Urinary bladder (tissue), 4 donors: ENCODE data around the gene STX10. TPM values are rescaled to one million over a fixed set of nuclear protein-coding genes. Genes with fewer than 3 reads are reported as not detected.
A peak's percentile ranks its signal among the peaks of the same experiment; 100 is the strongest.
"Not testable (repeated sequence)": the region's sequence is repeated elsewhere in the genome, so short reads cannot be mapped to it uniquely, and the experiment has no call there.

Source experiments
- DNase-seq: peaks from one replicate; pipeline ENCODE4 v3.0.0-alpha.2; 2015; ENCODE audit errors: extremely low spot score
- H3K27ac ChIP-seq: one replicate; pipeline ENCODE4 v1.5.1; 2013; ENCODE audit warnings: low read depth, mild to moderate bottlenecking, moderate library complexity
- H3K36me3 ChIP-seq: one replicate; pipeline ENCODE4 v1.6.1; 2013; ENCODE audit warnings: mild to moderate bottlenecking, moderate library complexity; ENCODE audit not compliant: insufficient read depth
- H3K4me1 ChIP-seq: one replicate; pipeline ENCODE4 v1.6.1; 2013; ENCODE audit warnings: mild to moderate bottlenecking, moderate library complexity; ENCODE audit not compliant: insufficient read depth
- H3K4me3 ChIP-seq: one replicate; pipeline ENCODE4 v1.5.1; 2013; ENCODE audit warnings: low read depth, low read length
- WGBS: extraction: QIAGEN DNeasy Blood & Tissue Kit; methylation state at CpG from one replicate; pipeline ENCODE4 v1.1.7; 2013; 5-methylcytosine and 5-hydroxymethylcytosine counted together
- polyA plus RNA-seq: library from polyadenylated mRNA; stranded (reverse); fragments of 200-250 nt; gene quantifications from one replicate; pipeline ENCODE4 v1.2.3, GENCODE V29; 2013
- total RNA-seq: library from RNA; depleted of rRNA; stranded (reverse); fragments of >200 nt; gene quantifications from one replicate; pipeline ENCODE4 v1.2.3, GENCODE V29; 2014
- donor health status: healthy with polysubstance abuse.
- donor health status: healthy.

STX10 gene
- total and polyA plus RNA-seq, 2 donors = 26.4 to 76.1 TPM

DNA sequence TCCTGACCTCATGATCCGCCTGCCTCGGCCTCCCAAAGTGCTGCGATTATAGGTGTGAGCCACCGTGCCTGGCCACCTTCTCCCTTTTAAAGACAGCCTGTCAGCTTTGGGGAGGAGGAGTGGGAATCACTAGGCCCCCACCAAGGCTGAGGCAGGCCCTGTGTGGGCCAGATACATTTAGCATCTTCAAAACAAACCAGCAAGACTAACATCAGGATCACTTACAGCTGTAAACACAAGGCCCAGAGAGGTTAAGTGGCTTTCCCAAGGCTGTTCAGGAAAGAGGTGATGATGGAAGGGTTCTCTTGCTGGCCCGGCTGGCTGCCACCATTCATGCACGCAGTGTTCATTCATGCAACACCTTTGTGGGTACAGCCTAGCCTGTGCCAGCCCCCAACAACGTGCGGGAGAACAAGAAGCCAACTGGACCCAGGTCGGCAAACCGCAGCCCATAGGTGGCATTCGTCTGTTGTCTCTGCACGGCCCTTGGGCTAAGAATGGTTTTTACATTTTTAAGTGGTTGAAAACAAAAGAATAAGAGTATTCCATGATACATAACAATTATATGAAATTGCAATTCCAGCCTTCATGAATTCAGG lies 23.1 kb upstream of the STX10 start:
- Histone ChIP-seq H3K27ac (no peak overlapping the region), H3K4me1 (peaks cover 4% of the 10 kb centered on the region), H3K4me3 (no peak overlapping the region), H3K36me3 (no peaks in the 10 kb centered on the region)
- DNase-seq = no peak
- WGBS = 74% methylated on average over 12 of the region's 12 CpGs

DNA sequence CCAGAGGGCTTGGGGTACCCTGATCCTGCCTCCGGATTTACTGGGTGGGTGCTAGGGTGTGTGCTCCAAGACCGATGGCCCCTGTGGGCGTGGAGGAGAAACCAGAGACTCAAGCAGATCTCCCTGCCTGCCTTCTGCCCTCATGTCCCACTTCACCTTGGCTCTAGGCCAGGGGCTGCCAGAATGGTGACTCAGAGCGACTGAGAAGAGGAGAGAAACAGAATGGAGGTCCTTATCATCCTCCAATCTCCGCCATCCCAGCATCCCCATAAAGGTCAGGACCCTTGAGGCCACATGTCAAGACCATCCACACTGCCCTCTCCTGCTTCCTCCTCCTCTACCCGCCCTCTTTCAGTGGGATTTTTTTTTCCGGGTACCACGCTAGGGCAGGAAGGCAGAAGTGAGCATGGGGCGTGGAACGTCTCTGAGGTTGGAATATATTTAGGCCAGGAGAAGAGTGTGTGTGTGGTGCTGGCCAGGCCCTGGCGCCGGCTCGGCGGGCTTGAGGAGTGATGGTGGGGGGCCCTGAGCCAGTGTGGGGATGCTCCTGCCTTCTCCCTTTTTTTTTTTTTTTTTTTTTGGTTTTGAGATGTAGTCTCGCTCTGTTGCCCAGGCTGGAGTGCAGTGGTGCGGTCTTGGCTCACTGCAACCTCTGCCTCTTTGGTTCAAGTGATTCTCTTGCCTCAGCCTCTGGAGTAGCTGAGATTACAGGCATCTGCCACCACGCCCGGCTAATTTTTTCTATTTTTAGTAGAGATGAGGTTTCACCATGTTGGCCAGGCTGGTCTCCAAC lies 22.4 kb upstream of the STX10 start:
- no peak overlapping the region for H3K4me3 ChIP-seq
- H3K36me3 ChIP-seq = no peaks in the 10 kb centered on the region
- peaks cover 4% of the 10 kb centered on the region for H3K4me1 ChIP-seq
- no peak for DNase-seq
- H3K27ac ChIP-seq = peak overlapping the region; percentile 70
- 30% methylated on average over 18 of the region's 18 CpGs for WGBS

DNA sequence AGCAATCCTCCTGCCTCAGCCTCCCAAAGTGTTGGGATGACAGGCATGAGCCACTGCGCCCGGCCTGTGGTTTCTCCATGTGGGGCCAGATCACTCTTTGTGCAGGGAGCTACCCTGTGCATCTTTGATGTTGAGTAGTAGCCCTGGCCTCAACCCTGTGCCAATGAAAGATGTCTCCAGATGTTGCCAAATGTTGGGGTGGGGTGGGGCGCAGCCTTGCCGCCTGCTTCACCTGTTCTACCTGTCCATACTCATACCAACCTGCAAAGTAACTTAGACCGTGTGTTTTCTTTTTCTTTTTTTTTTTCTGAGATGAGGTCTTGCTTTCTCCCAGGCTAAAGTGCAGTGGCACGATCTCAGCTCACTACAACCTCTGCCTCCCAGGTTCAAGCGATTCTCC lies 21.0 kb upstream of the STX10 start:
- DNase-seq = no peak
- Histone ChIP-seq H3K4me1 (peaks cover 4% of the 10 kb centered on the region), H3K4me3 (no peak overlapping the region), H3K36me3 (no peaks in the 10 kb centered on the region), H3K27ac (no peak overlapping the region)
- WGBS = 92% methylated on average over 7 of the region's 7 CpGs

DNA sequence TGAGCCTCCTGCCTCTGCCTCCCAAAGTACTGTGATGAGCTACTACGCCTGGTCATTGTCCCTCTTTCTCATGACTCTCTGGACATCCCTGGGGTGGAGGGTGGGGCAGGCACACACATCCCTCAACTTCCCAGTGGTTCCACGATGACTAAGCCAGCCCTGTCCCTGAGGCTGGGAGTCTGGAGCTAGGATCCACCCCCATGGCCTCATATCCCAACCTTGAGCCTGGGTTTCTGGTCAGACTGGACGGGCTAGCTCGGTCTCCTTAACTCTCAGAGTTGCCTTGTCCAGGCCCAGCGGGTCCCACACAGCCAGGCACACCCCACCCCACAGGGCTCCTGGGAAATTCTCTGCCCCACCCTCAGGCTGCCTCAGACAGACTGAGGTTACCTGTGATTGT lies 19.6 kb upstream of the STX10 start:
- DNase-seq = no peak
- 82% methylated on average over 5 of the region's 5 CpGs for WGBS
- Histone ChIP-seq H3K36me3 (no peaks in the 10 kb centered on the region), H3K4me3 (no peak overlapping the region), H3K4me1 (peaks cover 4% of the 10 kb centered on the region), H3K27ac (peak overlapping the region; percentile 28)

DNA sequence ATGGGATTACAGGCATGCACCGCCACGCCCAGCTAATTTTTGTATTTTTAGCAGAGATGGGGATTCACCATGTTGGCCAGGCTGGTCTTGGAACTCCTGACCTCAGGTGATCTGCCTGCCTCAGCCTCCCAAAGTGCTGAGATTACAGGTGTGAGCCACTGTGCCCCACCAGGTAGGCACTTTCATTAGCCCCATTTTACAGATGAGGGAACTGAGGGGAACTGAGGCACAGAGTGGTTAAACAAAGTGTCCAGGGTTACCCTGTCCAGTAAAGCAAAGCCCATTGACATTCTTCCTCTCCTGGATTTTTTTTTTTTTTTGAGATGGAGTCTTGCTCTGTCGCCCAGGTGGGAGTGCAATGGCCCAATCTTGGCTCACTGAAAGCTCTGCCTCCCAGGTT lies 16.0 kb upstream of the STX10 start:
- not testable (repeated sequence) for H3K27ac ChIP-seq, DNase-seq, H3K4me1 ChIP-seq, H3K36me3 ChIP-seq, H3K4me3 ChIP-seq
- 96% methylated on average over 3 of the region's 3 CpGs for WGBS

DNA sequence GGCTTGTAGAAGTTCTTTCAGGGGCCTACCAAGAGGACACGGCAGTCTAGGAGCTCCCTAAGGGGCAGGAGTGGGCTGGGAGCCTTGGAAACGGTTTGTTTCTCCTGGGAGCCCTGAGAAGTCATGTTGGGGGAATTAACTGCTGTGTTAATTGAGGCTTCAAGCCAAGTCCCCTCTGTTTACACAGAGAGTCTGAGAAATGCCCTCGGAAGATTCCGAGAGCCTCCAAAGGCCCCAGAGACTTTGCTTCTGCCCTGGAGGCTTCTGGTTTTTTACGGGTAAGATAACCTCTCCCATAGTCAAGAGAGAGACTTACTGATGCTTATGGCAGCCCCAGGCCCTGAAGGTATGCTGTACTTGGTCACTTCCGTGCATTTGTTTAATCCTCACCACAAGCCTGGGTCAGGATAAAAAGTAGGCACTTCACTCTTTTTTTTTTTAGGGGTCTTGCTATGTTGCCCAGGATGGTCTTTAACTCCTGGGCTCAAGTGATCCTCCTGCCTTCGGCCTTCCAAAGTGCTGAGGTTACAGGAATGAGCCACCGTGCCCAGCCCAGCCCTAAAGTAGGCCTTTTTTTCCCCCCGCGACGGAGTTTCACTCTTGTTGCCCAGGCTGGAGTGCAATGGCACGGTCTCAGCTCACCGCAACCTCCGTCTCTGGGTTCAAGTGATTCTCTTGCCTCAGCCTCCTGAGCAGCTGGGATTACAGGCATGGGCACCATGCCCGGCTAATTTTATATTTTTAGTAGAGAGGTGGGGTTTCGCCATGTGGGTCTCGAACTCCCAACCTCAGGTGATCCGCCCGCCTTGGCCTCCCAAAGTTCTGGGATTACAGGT lies 15.2 kb upstream of the STX10 start:
- Histone ChIP-seq H3K4me1 (peaks cover 5% of the 10 kb centered on the region), H3K27ac (peak overlapping the region; percentile 81), H3K36me3 (no peaks in the 10 kb centered on the region), H3K4me3 (no peak overlapping the region)
- DNase-seq = no peak
- WGBS = 78% methylated on average over 19 of the region's 19 CpGs

DNA sequence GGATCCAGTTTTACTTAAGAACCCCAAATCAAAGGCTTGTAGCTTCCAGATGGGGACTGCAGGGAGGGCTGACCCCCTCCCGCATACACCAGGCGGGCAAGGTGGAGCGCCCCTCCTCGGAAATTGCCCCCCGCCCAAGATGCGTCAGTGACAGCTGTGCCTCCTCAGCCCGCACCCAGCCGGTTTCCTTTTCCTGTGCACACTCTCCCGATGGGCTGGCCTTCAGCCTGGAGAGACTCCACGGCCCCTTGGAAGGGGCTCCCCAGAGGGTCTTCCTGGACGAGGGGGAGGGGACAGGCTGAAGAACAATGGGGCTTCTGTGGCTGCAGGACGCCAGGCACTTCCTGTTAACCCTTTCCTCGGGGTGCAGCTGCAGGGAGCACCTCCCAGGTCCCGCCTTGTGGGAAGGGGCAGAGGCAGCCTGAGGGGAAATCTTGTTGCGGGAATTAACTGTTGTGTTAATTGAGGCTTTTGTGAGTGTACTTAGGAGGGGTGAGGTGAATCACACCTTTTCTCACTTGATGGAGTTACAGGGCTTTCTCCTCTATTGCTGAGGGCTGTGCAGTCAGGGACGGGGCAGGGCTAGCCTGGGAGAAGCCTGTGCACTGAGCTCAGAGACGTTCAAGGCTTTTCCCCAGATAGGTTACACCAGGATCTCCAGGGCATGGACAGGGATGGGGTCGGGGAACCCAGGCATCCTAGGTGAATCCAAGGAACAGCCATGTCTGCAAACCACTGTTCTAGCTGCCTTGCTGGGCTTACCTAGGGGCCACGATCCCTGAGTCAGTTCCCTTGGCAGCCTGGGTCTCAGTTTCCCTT lies 14.4 kb upstream of the STX10 start:
- Histone ChIP-seq H3K27ac (peak overlapping the region; percentile 81), H3K4me1 (peaks cover 5% of the 10 kb centered on the region), H3K4me3 (peak overlapping the region; percentile 11), H3K36me3 (no peaks in the 10 kb centered on the region)
- 22% methylated on average over 19 of the region's 19 CpGs for WGBS
- peak; percentile 86 for DNase-seq

DNA sequence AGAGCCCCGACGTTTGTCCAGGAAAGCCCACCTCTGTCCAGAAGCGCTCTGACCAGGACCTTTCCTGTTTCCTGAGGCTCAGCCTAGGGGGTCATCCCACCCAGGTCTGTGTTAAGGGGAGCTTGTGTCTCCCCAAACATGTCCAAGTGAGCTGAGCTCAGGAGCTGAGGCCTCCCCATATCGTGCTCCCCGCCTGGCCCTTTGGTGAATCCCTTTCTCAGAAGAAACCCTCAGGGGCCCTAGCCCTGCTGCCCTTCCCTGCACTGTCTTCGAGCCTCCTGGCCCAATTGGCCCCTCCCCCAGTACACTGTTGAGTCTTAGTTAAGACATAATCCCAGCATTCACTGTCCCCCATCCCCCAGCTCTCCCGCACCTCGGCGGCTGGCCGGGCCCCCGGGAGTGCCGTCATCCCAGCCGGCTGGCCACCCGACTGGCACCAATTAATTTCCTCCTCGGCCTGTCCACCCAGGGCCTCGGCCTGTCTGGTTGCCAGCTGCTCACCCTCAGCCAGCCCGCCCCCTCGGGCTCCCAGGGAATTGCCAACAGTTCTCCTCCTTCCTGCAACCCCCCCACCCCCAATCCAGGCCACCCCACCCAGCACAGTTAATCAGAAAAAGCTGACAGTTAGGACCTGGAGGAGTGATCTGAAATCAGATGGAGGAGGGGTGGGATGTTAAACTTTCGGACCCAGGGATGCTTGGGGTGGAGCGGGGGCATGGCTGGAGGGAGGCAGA lies 13.6 kb upstream of the STX10 start:
- Histone ChIP-seq H3K4me1 (peaks cover 5% of the 10 kb centered on the region), H3K36me3 (no peaks in the 10 kb centered on the region), H3K27ac (peak overlapping the region; percentile 81), H3K4me3 (peak overlapping the region; percentile 11)
- 4% methylated on average over 20 of the region's 20 CpGs for WGBS
- DNase-seq = peak; percentile 55

DNA sequence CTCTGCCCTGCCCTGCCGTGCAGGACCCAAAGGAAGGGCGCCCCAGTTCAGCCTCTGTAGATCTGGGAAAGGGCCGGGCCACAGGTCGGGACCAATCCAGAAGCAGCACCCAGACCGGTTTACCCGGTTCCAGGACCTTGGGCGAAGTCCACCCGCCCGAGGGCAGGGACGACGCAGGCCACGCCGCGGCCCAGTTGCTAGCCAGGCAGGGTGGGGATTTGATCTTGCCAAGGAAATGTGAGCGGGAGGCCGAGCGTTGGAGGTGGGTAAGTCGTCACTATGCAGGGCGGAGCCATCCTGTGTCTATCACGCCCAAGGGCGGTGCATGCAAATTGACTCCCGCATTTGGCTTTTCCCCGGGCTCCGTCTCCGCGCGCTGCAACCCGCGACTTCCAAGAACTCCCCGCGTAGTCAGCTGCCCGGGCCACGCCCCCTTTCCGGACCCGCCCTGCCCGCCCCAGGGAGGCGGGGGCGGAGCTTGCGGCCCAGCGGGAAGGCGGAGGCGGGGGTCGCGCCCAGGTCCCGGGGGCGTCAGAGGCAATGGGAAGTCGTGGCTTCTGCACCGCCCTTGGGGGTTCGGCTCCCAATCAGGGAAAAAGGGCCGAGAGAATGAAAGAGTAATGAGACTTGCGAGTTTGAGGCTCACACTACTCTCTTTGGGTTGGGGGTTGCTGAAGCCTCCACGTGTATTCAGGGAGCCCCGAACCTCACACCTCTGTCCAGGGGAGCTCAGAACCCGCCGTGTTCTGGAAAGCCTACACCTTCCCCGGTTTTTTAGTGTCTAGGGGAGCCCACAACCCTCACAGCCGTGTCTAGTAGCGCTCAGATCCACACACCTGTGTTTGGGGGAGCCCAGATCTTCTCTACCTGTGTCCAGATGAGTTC lies 12.8 kb upstream of the STX10 start:
- DNase-seq = peak; percentile 94
- peak overlapping the region; percentile 86 for H3K27ac ChIP-seq
- H3K4me3 ChIP-seq = peak overlapping the region; percentile 23
- H3K4me1 ChIP-seq = peaks cover 5% of the 10 kb centered on the region
- no peaks in the 10 kb centered on the region for H3K36me3 ChIP-seq
- WGBS = 2% methylated on average over 58 of the region's 58 CpGs

DNA sequence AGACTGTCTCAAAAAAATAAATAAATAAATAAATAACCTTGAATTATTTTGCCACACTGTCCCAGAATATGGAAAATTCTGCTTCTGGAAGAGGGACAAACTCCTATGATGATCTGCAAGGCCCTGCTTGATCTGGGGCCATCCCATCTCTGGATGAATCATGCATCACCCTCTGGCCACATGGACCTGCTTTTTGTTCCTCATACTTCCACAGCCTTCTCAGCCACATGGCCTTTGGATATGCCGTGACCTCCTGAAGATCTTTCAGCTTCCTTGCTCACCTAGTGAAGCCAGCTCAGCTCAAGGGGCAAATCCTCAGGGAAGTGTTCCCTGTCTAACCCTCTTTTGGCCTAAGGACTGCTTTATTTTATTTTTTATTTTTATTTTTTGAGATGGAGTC lies 10.4 kb upstream of the STX10 start:
- Histone ChIP-seq H3K36me3 (no peaks in the 10 kb centered on the region), H3K4me1 (peaks cover 5% of the 10 kb centered on the region), H3K4me3 (no peak overlapping the region), H3K27ac (no peak overlapping the region)
- WGBS = 75% methylated on average over 1 of the region's 1 CpG
- no peak for DNase-seq

DNA sequence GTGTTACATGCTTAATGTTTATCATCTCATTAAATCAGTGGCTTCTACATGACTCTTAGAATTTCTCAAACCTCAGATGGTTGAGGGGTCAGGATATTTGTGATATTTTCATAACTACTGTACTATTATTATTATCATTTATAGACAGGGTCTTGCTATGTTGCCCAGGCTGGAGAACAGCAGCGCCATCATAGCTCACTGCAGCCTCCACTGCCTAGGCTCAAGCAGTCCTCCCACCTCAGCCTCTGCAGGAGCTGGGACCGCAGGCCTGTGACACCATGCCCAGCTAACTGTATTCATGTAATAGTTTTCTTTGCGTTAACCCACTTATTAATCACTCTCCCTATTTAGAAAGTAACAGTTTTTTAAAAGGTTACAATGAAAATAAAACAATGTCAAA lies 9.5 kb upstream of the STX10 start:
- peaks cover 5% of the 10 kb centered on the region for H3K4me1 ChIP-seq
- H3K4me3 ChIP-seq = no peak overlapping the region
- no peak overlapping the region for H3K27ac ChIP-seq
- WGBS = 94% methylated on average over 3 of the region's 3 CpGs
- DNase-seq = no peak
- H3K36me3 ChIP-seq = no peaks in the 10 kb centered on the region
